HG03196 (cell line): ENCODE data around the gene LCMT1.
"Not testable (repeated sequence)": the region's sequence is repeated elsewhere in the genome, so short reads cannot be mapped to it uniquely, and the experiment has no call there.

ENCODE experiments used
- ATAC-seq: cut with Tn5 transposase; IDR thresholded peaks from one replicate; pipeline ENCODE4 v1.9.1; 2021; ENCODE audit not compliant: unreplicated experiment

The LCMT1 gene

DNA sequence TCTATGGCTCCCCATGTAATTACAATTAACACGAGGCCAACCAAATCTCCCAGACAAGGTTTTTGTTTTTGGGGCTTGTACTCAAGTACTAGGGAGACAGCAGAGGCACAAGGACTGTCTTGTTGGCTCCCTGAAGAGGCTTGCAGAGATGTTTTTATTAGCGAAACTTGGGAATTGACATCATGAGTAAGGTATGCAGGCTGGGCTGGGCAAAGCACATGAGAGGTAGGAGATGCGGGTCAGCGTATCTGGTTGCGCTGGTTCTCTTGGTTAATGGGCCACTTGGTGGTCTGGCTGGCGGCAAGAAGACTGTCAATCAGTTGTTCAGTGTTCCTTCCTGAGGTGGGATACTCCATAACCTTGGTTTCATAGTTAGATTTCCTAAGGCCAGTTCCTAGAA is 28.9 kb downstream of the LCMT1 start:
- ATAC-seq: no peak

DNA sequence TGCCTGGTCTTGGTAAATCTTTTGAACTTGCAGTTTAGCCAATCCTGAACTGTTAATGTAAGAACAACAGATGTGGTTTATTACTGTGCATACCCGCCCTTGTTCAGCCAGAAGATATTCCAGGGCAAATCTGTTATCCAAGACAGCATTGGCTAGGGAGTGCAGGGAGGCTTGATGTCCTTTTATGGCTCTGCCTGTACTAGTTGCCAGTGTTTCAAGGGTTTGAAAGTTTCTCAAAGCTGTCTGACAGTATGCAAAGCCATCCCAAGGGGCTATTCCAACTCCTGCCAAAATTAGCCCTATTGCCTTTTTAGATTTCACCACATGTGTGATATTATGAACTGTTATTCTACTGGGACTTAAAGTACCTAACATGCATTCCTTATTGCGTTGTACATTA is 30.1 kb downstream of the LCMT1 start:
- no peak for ATAC-seq

DNA sequence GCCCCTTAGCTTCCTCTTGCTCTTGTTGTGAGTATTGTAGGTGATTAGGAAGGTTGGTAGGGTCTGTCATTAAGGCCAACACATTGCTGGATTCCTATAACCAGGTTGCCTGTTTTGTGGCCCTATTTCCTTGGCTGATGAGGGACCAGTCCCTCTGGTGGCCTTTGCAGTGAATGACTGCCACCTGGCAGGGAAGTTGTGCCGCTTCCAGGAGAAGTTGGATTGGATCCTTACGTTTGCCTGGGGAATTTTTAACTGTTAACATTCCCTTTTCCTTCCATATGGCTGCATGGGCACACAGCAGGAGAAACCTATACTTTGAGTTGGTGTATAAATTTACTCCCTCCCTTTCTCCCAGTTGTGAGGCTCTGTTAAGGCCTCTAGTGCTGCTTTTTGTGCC is 32.4 kb downstream of the LCMT1 start:
- ATAC-seq: no peak

DNA sequence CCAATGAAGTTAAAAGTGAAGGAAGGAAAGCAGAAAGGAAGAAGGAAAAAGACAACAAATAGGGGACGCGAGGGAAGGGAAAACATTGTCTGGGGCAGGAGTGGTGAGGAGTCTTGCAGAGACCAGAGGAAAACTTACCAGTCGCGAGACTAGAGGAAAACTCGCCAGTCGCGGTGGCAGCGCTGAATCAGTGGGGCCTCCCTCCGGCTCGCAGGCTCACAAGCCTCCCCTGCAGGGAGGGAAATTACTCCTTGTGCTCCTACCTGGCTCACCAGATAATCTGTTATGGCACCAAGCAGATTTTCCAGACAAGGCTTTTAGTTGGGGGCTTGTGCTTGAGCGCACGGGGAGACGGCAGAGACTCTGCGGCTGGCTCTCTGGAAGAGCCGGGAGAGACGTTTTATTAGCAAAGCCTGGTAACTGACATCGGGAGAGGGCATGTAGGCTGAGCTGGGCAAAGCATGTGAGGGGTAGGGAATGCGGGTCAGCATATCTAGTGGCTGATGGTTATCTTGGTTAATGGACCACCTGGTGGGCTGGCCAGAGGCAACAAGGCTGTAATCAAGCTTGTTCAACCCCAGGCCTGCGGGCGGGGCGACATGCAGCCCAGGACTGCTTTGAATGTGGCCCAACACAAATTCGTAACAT is 37.1 kb downstream of the LCMT1 start:
- ATAC-seq: no peak

DNA sequence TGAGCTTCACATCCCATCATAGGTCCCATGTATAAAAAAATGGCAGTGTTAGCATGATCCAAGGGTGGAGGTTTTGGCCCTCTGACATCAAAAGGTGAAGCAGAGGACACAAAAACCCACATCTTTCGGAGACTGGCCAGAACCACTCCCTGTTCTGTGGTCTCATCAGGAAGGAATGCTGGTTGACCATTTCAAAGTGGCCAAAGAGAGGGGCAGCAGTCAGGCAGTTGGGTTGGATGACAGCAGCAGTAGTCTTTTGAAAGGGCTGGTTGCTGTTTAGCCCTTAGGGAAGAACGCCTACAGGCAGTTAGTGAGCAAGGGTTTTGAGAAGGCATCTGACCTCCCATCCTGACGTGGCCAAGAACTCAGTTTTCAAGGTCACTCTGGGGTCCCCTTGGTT is 40.5 kb downstream of the LCMT1 start:
- no peak for ATAC-seq

DNA sequence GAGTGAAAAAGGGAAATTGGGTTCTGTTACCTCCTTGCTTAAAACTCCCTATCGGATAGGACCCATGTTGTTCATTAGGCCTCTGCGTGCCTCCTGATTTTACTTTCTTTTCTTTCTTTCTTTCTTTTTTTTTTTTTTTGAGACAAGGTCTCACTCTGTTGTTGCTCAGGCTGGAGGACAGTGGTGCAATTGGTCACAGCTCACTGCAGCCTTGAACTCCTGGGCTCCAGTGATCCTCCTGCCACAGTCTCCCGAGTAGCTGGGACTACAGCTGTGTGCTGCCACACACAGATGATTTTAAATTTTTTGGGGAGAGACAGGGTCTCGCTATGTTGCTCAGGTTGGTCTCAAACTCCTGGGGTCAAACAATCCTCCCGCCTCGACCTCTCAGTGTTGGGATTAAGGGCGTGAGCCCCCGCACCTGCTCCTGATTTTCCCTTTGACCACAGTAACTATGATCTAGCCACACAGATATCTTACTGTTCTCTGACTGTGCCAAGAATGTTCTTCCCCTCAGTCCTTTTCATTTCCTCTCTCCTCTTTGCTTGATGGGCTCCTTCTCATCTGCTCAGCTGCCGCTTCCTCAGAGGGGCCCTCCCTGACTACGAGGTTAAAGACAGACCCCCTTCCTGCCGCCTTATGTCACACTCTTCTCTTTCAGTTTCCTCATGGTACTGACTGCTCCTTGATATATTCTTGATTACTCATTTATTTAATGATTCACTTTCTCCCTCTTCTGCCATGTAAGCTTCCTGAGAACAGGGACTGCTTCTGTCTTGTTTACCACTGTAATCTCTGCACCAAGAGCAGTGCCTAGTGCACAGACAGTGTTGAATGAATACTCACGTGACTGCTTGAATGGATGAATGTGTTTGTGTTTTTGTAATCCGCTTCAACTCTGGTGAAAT is 44.3 kb downstream of the LCMT1 start:
- ATAC-seq: no peak

DNA sequence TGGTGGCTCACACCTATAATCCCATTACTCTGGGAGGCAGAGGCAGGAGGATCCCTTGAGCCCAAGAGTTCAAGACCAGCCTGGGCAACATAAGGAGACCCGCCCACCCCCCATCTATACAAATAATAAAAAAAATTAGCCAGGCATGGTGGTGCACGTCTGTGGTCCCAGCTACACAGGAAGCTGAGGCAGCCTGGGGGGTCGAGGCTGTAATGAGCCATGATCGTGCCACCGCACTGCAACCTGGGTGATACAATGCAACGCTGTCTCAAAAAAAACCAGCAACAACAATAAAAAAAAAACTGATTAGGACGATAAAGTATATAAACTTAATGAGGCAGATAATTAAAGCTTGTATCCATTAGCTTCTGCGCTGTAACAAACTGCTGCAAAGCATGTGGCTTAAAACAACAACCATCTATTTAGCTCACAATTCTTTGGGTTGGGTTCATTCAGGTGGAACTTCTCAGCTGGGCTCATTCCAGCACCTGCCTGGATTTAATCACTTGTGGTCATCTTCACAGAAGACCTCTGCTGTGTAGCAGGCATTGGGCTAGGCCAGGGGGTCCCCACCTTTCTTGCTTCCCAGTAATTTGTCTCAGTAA is 45.8 kb downstream of the LCMT1 start:
- ATAC-seq: no peak

DNA sequence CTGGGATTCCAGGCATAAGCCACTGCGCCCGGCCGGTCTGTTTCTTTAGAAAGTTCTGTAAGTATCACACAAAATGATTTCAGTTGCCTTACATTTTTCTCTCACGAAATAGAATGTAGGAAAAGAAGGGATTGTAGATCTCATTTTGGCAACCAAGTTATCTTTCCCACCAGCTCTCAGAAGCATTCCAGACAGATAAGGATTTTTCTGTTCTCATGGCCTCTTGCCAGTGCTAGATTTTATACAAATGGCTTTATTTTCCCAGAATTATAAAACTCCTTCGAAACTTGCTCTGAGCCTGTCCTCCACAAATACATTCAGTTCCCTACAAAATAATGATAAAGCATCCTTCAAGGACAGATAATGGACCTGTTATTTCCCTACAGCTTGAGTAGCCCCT is 46.9 kb downstream of the LCMT1 start:
- no peak for ATAC-seq

DNA sequence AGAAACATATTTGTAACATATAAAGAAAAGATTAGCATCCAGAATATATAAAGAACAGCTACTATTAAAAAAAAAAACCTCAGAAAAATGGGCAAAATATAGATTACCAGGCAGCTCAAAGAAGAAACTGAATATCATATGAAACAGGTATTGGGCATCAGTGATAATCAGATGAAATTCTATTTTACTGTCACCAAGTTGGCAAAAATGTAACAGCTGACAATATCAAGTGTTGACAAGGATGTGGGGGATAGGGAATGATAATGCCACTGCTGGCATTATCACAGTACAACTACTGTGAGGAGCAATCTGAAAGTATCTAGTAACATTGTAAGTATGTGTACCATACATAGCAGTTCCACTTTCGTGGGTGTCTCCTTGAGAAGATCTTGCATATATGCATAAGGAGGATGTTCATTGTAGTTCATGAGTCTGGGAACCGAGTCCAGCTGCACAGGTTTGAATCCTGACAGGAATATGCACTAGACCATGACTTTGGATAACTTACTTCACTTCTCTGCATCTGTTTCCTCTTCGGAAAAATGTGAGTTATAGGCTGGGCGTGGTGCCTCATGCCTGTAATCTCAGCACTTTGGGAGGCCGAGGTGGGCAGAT is 50.3 kb downstream of the LCMT1 start:
- no peak for ATAC-seq

DNA sequence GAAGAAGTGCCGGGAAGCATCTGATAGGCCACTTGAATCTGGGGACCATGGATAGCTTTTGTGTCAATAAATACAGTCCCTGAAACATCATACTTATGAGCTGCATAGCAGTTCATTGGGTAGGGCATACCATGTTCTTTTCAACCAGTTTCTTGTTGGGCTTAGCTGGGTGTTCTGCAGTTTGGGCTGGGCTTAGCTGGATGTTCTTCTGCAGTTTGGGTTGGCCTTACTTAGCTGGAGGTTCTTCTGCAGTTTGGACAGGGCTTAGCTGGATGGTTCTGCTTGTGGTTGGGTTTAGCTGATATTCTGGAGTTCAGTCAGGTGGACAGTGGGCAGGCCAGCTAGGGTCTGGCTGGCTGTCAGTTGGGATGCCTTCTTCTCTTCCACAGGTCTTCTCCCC is 52.1 kb downstream of the LCMT1 start:
- no peak for ATAC-seq

DNA sequence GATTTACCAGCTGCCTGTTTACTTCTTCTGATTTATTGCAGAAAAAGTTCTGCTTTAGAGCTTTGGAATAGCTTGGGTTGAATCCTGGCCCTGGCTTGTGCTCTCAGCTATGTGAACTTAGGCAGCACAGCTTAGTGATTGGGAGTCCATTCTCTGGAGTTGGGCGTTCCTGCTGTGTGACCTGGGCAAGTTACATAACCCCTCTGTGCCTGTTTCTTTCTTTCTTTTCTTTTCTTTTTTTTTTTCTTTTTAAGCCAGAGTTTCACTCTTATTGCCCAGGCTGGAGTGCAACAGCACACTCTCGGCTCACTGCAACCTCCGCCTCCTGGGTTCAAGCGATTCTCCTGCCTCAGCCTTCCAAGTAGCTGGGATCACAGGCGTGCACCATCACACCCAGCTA is 53.7 kb downstream of the LCMT1 start:
- ATAC-seq: no peak

DNA sequence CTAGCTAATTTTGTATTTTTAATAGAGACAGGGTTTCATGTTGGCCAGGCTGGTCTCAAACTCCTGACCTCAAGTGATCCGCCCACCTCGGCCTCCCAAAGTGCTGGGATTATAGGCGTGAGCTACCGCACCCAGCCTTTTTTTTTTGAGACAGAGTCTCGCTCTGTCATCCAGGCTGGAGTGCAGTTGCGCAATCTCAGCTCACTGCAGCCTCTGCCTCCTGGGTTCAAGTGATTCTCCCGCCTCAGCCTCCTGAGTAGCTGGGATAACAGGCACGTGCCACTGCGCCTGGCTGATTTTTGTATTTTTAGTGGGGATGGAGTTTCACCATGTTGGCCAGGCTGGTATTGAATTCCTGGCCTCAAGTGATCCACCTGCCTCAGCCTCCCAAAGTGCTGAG is 56.4 kb downstream of the LCMT1 start:
- ATAC-seq: not testable (repeated sequence)

DNA sequence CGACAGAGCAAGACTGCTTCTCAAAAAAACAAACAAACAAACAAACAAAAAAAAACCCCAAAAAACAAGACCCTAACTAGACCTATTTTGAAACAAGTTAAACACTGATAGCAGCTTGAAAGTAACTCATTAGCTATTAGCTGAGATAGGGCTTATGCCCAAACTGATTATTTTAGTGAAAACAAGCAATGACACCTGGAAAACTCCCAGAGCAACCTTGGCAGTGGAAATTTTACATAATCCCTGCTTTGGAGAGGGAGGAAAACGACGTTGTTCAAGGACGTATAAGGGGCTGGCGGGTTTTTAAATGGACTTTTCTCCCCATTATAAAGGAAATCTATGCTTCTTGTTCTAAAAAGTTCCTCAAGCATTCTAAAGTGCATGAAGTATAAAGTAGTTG is 59.8 kb downstream of the LCMT1 start:
- no peak for ATAC-seq

DNA sequence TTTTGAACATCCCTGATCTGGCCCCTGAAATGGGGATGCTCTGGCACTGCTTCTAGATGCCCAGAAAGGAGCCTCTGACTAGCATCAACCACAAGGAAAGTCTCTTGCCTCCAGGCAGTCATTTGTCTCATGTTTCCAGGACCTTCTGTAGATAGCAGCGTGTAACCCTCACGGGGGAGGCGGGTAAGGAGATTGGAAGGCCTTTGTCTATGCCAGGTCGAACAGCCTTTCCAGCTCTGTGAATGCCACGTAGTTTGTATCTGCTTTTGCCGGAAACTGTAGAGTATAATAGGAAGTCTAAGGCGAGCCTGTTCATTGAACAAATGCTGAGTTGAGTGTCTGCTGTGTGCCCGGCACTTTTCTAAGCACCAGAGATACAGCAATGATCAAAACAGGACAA is 61.3 kb downstream of the LCMT1 start:
- ATAC-seq: no peak

DNA sequence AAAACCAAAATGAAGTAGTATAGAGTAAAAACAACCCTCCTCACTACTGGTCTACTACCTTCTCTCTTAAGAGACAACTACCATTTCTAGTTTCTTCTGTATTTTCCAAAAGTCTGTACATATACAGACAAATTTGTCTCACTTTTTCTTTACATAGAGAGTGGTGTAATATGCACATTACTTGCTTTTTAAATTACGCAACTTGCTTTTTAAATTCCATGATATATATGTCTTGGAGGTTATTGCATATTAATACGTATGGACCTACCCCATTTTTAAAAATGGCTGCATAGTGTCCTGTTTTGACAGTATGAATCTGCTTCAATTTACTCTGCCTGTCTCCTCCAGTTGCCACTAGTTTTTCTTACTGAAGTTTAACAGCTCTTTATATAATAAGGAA is 62.7 kb downstream of the LCMT1 start:
- no peak for ATAC-seq

DNA sequence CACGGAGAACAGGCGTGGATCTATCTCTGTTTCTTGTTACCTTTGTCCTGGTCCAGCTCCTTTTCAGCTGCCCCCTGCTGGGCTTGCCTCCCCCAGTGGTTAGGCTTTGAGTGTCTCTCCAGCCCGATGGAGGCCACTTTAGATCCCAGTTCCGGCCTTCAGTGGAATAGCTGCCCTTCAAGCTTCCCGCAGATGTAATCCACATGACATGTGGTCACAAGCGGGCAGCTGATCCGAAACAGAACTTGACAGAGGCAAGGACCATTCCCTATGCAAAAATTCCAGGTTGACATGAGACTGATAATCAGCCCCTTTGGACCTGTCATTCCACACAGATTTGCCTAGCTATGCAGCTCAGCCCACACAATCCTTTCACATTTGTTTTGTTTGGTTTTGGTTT is 64.6 kb downstream of the LCMT1 start:
- no peak for ATAC-seq

DNA sequence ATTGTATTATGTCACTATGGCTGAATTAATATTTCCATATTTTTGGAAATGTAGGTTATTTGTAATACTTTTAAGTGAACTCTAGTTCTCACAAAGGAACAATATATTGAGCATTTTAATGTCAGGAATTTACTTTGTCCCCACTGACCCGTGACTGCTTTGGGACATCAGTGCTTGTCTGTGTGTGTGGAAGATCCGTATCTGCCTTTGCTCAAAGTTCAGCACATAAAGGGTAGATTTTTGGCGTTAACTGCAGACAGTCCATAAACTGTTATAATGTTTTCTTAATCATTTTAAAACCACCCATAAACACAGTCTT is 65.9 kb downstream of the LCMT1 start:
- no peak for ATAC-seq

DNA sequence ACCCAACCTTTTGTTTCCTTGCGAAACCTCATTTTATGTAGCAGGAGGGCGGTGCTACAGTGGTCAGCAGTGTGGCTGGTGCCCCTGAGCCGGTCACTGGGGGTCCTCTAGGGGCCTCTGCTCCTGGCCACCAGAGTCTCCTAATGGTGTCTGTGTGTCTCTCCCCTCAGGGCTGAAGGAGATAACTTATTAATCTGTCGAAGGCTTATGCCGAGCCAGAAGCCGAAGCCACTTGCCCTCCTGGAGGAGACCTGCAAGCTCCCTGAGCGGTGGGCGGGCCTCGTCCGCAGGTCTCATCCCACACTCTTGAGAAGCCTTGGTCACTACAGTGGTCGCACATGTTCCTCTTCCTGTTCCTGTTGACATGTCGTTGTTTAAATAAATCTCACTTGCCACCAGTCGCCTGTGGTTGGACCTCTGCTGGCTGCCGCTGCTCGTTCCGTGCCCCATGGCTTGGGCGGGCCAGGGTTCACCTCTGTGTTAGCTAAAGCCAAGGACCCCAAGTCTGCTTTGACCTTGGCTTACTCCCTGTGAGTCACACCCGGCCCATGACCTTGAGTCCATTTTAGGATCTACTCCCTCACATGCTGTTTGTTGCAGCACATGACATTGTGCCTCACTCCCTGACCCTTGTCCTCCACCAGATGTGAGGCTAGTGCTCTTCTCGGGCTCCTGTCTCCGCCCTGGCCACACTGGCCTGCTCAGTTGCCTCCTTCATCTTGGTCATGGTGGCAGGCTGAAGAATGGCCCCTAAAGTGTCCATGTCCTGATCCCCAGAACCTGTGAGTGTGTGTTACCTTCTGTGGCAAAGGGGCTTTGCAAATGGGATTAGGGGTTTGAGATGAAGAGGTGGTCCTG is 66.5 kb downstream of the LCMT1 start:
- ATAC-seq: no peak

DNA sequence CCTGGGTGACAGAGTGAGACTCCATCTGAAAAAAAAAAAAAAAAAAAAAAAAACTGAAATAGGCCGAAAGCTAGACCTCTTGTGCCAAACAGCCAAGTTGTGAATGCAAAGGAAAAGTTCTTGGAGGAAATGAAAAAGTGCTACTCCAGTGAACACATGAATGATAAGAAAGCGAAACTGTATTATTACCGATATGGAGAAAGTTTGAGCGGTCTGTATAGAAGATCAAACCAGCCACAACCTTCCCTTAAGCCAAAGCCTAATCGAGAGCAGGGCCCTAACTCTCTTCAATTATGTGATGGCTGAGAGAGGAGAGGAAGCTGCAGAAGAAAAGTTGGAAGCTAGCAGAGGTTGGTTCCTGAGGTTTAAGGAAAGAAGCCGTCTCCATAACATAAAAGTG is 69.7 kb downstream of the LCMT1 start:
- not testable (repeated sequence) for ATAC-seq

DNA sequence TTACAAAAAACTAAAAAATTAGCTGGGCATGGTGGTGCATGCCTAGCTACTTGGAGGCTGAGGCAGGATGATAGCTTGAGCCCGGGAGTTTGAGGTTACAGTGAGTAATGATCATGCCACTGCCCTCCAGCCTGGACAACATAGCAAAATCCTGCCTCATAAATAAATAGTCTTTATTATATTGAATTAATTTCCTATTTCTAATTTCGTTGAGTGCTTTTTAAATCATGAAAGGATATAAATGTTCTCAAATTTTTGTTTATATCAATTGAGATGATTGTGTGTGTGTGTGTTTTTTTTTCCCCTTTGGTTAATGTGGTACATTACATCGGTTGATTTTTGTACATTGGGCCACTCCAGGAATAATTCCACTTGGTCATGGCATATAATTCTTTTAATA is 73.2 kb downstream of the LCMT1 start:
- no peak for ATAC-seq

DNA sequence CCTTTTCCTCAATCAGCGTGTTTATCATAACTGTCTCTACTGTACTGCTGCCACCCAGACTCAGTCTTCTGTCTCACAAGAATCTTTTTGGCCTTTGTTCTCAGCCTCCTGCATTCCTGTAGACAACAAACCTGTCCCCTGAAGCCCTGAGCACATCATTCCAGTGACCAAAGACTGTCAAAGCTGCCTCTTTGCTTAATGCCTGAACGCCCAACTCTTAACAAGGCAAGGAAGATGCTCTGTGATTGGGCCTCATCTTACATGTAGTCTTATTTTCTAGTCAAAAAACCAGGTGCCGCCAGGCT is 75.9 kb downstream of the LCMT1 start:
- no peak for ATAC-seq
